Esophagus squamous epithelium (tissue), 4 donors: ENCODE data around the gene FAM98B.

Experiments used
- POLR2A ChIP-seq, 4 donors: fragments of 450-650 bp; IDR thresholded peaks; one replicate each; pipeline ENCODE4 v1.6.1; 2017; ENCODE audit warnings: antibody characterized with exemption in 4 of 4, mild to moderate bottlenecking in 4 of 4, moderate library complexity in 3 of 4
- TF ChIP-seq, protein P1 (sequence below), 6 experiments: fragments of 450-650 bp in 4 of 6; fragments of 200-600 bp in 2 of 6; sonication (generic) in 2 of 6; IDR thresholded peaks; one replicate each; pipeline ENCODE4 v1.5.1; 2016 to 2019; ENCODE audit warnings: antibody characterized with exemption in 6 of 6, mild to moderate bottlenecking in 4 of 6, moderate library complexity in 4 of 6

DNA sequence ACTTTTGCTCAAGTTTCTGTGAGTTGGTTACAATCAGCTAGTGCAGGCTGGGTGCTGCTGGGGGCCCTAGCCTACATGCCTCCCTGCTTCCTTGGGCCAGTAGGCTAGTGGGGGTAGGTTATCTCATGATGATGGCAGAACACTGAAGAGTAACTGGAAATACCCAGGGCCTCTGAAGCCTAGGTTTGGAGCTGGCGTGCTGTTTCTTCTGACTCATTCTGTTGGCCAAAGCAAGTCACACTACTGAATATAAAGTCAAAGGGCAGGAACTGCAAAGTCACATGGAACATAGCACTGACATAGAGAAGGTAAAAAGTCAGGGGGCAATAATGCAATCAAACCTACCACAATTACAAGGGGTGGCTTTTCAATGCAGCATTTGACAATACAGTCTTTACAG lies 76.2 kb downstream of the FAM98B start:
- TF ChIP-seq, protein P1, sequence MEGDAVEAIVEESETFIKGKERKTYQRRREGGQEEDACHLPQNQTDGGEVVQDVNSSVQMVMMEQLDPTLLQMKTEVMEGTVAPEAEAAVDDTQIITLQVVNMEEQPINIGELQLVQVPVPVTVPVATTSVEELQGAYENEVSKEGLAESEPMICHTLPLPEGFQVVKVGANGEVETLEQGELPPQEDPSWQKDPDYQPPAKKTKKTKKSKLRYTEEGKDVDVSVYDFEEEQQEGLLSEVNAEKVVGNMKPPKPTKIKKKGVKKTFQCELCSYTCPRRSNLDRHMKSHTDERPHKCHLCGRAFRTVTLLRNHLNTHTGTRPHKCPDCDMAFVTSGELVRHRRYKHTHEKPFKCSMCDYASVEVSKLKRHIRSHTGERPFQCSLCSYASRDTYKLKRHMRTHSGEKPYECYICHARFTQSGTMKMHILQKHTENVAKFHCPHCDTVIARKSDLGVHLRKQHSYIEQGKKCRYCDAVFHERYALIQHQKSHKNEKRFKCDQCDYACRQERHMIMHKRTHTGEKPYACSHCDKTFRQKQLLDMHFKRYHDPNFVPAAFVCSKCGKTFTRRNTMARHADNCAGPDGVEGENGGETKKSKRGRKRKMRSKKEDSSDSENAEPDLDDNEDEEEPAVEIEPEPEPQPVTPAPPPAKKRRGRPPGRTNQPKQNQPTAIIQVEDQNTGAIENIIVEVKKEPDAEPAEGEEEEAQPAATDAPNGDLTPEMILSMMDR (IDR thresholded peaks at IDR 0.05) = no peak
- TF ChIP-seq POLR2A (IDR thresholded peaks at IDR 0.05) = no peak
